ENCODE data around the gene TSPEAR.

GRCh38 chr21:44598061-44598460 is 113.3 kb downstream of the TSPEAR start:
- TF ChIP-seq CTCF (IDR thresholded peaks at IDR 0.05): no peak
- TF ChIP-seq POLR2A (IDR thresholded peaks at IDR 0.05; ENCODE audit: low read depth): no peak
